MG63 (cell line): ENCODE results near the gene ZNF277. TPM values are rescaled to one million over a fixed set of nuclear protein-coding genes. Genes with fewer than 3 reads are reported as not detected.

Source experiments
- DNase-seq: peaks from one replicate; pipeline ENCODE4 v3.0.0-alpha.2; 2020
- H3K27me3 ChIP-seq: fragments of 250-450 bp; sonication (Bioruptor Pico); 2 replicates; pipeline ENCODE4 v1.5.1; 2020; ENCODE audit warnings: mild to moderate bottlenecking, moderate library complexity
- H3K36me3 ChIP-seq: fragments of 250-450 bp; sonication (Bioruptor Pico); 2 replicates; pipeline ENCODE4 v1.5.1; 2020; ENCODE audit warnings: mild to moderate bottlenecking, moderate library complexity
- H3K4me3 ChIP-seq: fragments of 250-450 bp; sonication (Bioruptor Pico); 2 replicates; pipeline ENCODE4 v1.5.1; 2020; ENCODE audit warnings: mild to moderate bottlenecking, moderate library complexity
- H3K9me3 ChIP-seq: fragments of 250-450 bp; sonication (Bioruptor Pico); 2 replicates; pipeline ENCODE4 v1.5.1; 2020; ENCODE audit warnings: mild to moderate bottlenecking, moderate library complexity
- total RNA-seq: library from RNA; depleted of rRNA; stranded (reverse); fragments of >200 nt; shearing (Covaris generic); gene quantifications from 2 replicates; pipeline ENCODE4 v1.2.3, GENCODE V29; 2014; ENCODE audit warnings: low replicate concordance

ZNF277 gene
- total RNA-seq, 1 experiment from 2014 or later = 5.8 TPM

- Histone ChIP-seq H3K36me3 (no peaks in the 10 kb centered on the region), H3K9me3 (no peaks in the 10 kb centered on the region), H3K27me3 (no peaks in the 10 kb centered on the region), H3K4me3 (no peak overlapping the region)
- no peak for DNase-seq
Measured at GRCh38 chr7:112201411-112201810, 5.1 kb upstream of the ZNF277 start.

- H3K27me3 ChIP-seq = no peaks in the 10 kb centered on the region
- H3K36me3 ChIP-seq = no peaks in the 10 kb centered on the region
- DNase-seq = no peak
- no peak overlapping the region for H3K4me3 ChIP-seq
- H3K9me3 ChIP-seq = no peaks in the 10 kb centered on the region
Measured at GRCh38 chr7:112201839-112202238, 4.7 kb upstream of the ZNF277 start.

- no peaks in the 10 kb centered on the region for H3K9me3 ChIP-seq
- H3K27me3 ChIP-seq = no peaks in the 10 kb centered on the region
- DNase-seq = no peak
- H3K4me3 ChIP-seq = no peak overlapping the region
- H3K36me3 ChIP-seq = no peaks in the 10 kb centered on the region
Measured at GRCh38 chr7:112202816-112203215, 3.7 kb upstream of the ZNF277 start.

GRCh38 chr7:112203365-112203739, 3.1 kb upstream of the ZNF277 start:
- H3K27me3 ChIP-seq = no peaks in the 10 kb centered on the region
- no peaks in the 10 kb centered on the region for H3K9me3 ChIP-seq
- no peaks in the 10 kb centered on the region for H3K36me3 ChIP-seq
- peak overlapping the region; percentile 74; the same call in 1 of the 2 replicates for H3K4me3 ChIP-seq
- no peak for DNase-seq

- no peak for DNase-seq
- H3K36me3 ChIP-seq = no peaks in the 10 kb centered on the region
- H3K4me3 ChIP-seq = peak overlapping the region; percentile 74
- H3K9me3 ChIP-seq = no peaks in the 10 kb centered on the region
- no peaks in the 10 kb centered on the region for H3K27me3 ChIP-seq
Measured at GRCh38 chr7:112204499-112205342, 1.8 kb upstream of the ZNF277 start.

GRCh38 chr7:112205343-112206237, 905 bp upstream of the ZNF277 start:
- Histone ChIP-seq H3K9me3 (no peaks in the 10 kb centered on the region), H3K27me3 (no peaks in the 10 kb centered on the region), H3K4me3 (peak overlapping the region; percentile 74), H3K36me3 (no peaks in the 10 kb centered on the region)
- peak; percentile 53 for DNase-seq

GRCh38 chr7:112206991-112207592, 597 bp downstream of the ZNF277 start:
- DNase-seq = no peak
- Histone ChIP-seq H3K9me3 (no peaks in the 10 kb centered on the region), H3K27me3 (no peaks in the 10 kb centered on the region), H3K36me3 (no peaks in the 10 kb centered on the region; the same call in 1 of the 2 replicates), H3K4me3 (peak overlapping the region; percentile 74)

- Histone ChIP-seq H3K36me3 (no peaks in the 10 kb centered on the region; the same call in 1 of the 2 replicates), H3K4me3 (peak overlapping the region; percentile 74), H3K9me3 (no peaks in the 10 kb centered on the region), H3K27me3 (no peaks in the 10 kb centered on the region)
- DNase-seq = no peak
Measured at GRCh38 chr7:112207765-112208164, 1.3 kb downstream of the ZNF277 start.

GRCh38 chr7:112211348-112211907, 4.9 kb downstream of the ZNF277 start:
- Histone ChIP-seq H3K27me3 (no peaks in the 10 kb centered on the region), H3K4me3 (no peak overlapping the region), H3K36me3 (no peaks in the 10 kb centered on the region; the same call in 1 of the 2 replicates), H3K9me3 (no peaks in the 10 kb centered on the region)
- no peak for DNase-seq

GRCh38 chr7:112212571-112212970, 6.1 kb downstream of the ZNF277 start:
- Histone ChIP-seq H3K9me3 (no peaks in the 10 kb centered on the region), H3K4me3 (no peak overlapping the region), H3K27me3 (no peaks in the 10 kb centered on the region), H3K36me3 (no peaks in the 10 kb centered on the region; the same call in 1 of the 2 replicates)
- no peak for DNase-seq

- no peaks in the 10 kb centered on the region for H3K27me3 ChIP-seq
- H3K36me3 ChIP-seq = no peaks in the 10 kb centered on the region; the same call in 1 of the 2 replicates
- no peak for DNase-seq
- H3K9me3 ChIP-seq = no peaks in the 10 kb centered on the region
- no peak overlapping the region for H3K4me3 ChIP-seq
Measured at GRCh38 chr7:112213735-112214134, 7.2 kb downstream of the ZNF277 start.

GRCh38 chr7:112214268-112214667, 7.8 kb downstream of the ZNF277 start:
- H3K4me3 ChIP-seq = no peak overlapping the region
- no peaks in the 10 kb centered on the region for H3K27me3 ChIP-seq
- H3K36me3 ChIP-seq = no peaks in the 10 kb centered on the region; the same call in 1 of the 2 replicates
- no peaks in the 10 kb centered on the region for H3K9me3 ChIP-seq
- no peak for DNase-seq

GRCh38 chr7:112214883-112215282, 8.4 kb downstream of the ZNF277 start:
- DNase-seq = no peak
- no peaks in the 10 kb centered on the region; the same call in 1 of the 2 replicates for H3K36me3 ChIP-seq
- no peaks in the 10 kb centered on the region for H3K9me3 ChIP-seq
- H3K4me3 ChIP-seq = no peak overlapping the region
- no peaks in the 10 kb centered on the region for H3K27me3 ChIP-seq

GRCh38 chr7:112215787-112216186, 9.3 kb downstream of the ZNF277 start:
- Histone ChIP-seq H3K9me3 (no peaks in the 10 kb centered on the region), H3K27me3 (no peaks in the 10 kb centered on the region), H3K36me3 (no peaks in the 10 kb centered on the region; the same call in 1 of the 2 replicates), H3K4me3 (no peak overlapping the region)
- DNase-seq = no peak

GRCh38 chr7:112220877-112221434, 14.5 kb downstream of the ZNF277 start:
- Histone ChIP-seq H3K4me3 (no peak overlapping the region), H3K36me3 (no peaks in the 10 kb centered on the region), H3K27me3 (no peaks in the 10 kb centered on the region), H3K9me3 (no peaks in the 10 kb centered on the region)
- no peak for DNase-seq

GRCh38 chr7:112223310-112223709, 16.8 kb downstream of the ZNF277 start:
- Histone ChIP-seq H3K36me3 (no peaks in the 10 kb centered on the region), H3K4me3 (no peak overlapping the region), H3K27me3 (no peaks in the 10 kb centered on the region), H3K9me3 (no peaks in the 10 kb centered on the region)
- no peak for DNase-seq
